CD4-positive, alpha-beta T cell treated with Interleukin-17A for 4 hours (primary cell): ENCODE measurements around the gene TFEC.

ENCODE experiments used
- DNase-seq: peaks from one replicate; pipeline ENCODE4 v3.0.0-alpha.2; 2020; ENCODE audit warnings: mixed read lengths

The TFEC gene

GRCh38 chr7:115920367-115920766 lies 110.2 kb downstream of the TFEC start:
- DNase-seq = no peak

- DNase-seq = no peak
Observed at GRCh38 chr7:115914951-115915350, 115.6 kb downstream of the TFEC start.

- no peak for DNase-seq
Observed at GRCh38 chr7:115911465-115911864, 119.1 kb downstream of the TFEC start.

GRCh38 chr7:115910541-115911164 lies 119.9 kb downstream of the TFEC start:
- DNase-seq = no peak

- DNase-seq = no peak
Observed at GRCh38 chr7:115906731-115907130, 123.8 kb downstream of the TFEC start.

- no peak for DNase-seq
Observed at GRCh38 chr7:115889669-115889984, 140.9 kb downstream of the TFEC start.

- no peak for DNase-seq
Observed at GRCh38 chr7:115888981-115889668, 141.4 kb downstream of the TFEC start.

GRCh38 chr7:115885550-115885949 lies 145.0 kb downstream of the TFEC start:
- DNase-seq = no peak
